T47D (cell line): ENCODE measurements around the gene JMY.

Source experiments
- DNase-seq, 2 experiments: peaks; one replicate each; pipeline versions ENCODE4 v3.0.0 to v3.0.0-alpha.2; 2011 to 2012; ENCODE audit warnings: low read depth in 1 of 2, low spot score in 1 of 2
- JUND ChIP-seq: IDR thresholded peaks from 2 replicates; pipeline ENCODE4 v1.6.1; 2012; ENCODE audit warnings: low read depth
- in situ Hi-C: cut with HindIII; loops from 2 replicates; pipeline ENCODE4 v1.10.0; 2016; ENCODE audit warnings: low sequenced_read_pairs, low pct_unique_long_range_greater_than_20kb

Gene JMY

DNA sequence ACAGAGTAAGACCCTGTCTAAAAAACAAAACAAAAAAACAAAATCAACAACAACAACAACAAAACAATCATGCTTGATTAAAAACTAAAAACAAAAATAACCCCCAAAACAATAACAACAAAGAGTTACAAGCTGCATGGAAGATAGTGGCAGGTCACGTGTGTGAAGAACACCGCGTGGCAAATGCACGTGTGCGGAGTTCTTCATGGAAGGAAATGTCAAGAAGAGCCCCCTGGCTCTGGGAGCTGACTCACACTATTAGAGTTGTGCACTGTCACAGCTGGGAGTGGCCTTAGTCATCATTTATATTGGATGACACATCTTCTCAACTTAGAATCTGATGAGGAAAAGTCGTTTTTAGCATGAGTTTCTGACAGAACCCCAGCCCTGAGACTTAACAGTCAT is 110.5 kb downstream of the JMY start:
- DNase-seq, result no peak
- in situ Hi-C loops, result no loop called here
- no peak for TF ChIP-seq JUND

DNA sequence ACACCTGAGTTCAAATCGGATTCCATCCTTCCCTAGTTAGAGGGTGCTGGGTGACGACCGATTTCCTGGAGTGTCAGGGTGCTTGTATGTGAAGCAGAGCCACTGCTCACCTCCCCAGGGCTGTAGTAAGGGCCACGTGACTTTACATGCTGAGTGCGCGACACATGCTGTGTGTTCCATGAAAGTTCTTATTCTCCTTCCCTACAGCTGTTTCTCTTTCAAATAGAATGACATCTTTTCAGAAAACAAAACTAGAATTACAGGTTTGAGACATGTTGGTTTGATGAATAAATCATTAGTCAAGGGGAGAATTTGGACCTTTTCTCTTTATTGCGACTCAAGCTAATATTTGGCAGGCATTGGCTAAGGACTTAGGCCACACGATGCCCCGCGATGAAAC is 113.1 kb downstream of the JMY start:
- in situ Hi-C loops, result no loop called here
- TF ChIP-seq JUND, result no peak
- no peak for DNase-seq

DNA sequence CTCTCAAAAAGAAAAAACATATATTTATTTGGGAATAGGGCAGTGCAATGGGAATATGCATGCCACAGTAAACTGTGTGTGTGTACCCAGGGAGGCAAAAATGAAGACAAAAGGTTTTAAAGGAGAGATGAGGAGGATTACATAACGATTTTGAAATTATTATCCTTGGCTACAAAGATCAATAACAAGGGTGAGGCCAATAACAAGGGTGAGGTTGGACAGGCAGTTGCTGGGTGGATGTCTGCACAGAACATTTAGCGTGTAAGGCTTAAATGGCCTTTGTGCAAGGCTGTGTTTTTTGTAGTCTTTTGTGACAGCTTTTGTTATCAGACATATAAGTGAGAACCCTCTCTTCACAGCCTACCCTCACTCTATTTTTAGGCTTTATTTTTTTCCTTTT is 114.0 kb downstream of the JMY start:
- TF ChIP-seq JUND, result no peak
- in situ Hi-C loops, result no loop called here
- no peak for DNase-seq

DNA sequence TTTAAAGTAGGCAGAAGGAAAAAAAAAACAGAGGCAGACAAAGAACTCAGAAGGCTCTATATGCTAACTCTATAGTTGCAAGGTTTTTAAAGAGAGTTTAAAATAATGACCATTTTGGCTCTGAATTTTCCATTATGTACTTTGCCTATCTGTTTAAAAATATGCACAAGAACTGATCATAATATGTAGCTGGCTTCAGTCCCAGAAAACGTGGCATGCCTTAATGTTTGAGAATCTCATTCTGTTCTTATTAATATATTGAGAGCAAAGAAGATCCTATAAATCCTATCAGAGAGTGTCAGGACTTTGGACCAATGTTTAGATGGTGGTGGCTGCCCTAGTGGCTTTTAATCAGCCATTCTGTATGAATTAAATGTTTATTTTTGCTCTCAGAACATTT is 121.5 kb downstream of the JMY start:
- in situ Hi-C loops, result no loop called here

More for the DNA sequence above, 121.5 kb downstream of the JMY start:
- DNase-seq, result no peak
- TF ChIP-seq JUND, result no peak
